ENCODE measurements around the gene SVBP. TPM values are rescaled to one million over a fixed set of nuclear protein-coding genes. Genes with fewer than 3 reads are reported as not detected.

The SVBP gene
- polyA plus RNA-seq, 1 experiment = 10.5 TPM

DNA sequence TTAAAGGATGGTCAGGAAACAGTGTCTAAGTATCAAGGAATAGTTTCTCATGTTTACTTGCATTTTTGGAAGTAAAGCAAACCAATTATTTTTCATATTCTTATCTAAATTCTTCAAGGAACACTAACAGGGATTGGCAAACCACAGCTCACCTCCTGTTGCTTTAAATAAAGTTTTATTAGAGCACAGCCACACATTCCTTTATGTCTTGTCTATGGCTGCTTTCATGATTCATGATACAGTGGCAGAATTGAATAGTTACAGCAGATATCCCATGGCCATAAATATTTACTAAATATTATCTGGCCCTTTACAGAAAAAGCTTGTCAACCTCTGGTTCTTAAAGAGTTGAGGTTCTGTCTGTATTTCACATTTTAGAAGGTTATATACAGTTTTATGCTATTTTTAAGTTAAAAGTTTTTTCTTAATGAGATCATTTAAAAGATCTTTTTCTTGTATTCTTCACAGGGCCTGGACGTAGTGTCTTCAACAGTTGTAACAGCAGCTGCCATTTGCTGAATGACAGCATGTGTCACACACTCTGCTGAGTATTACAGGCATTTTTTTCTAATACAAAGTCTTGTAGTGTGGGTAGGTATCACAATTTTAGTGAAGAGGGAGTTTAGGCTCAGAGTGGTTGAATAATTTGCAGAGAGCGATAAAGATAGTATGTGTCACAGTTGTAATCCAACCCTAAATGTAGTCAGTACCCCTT, 31.8 kb upstream of the SVBP start:
- DNase-seq (ENCODE audit: low read depth) = no peak

DNA sequence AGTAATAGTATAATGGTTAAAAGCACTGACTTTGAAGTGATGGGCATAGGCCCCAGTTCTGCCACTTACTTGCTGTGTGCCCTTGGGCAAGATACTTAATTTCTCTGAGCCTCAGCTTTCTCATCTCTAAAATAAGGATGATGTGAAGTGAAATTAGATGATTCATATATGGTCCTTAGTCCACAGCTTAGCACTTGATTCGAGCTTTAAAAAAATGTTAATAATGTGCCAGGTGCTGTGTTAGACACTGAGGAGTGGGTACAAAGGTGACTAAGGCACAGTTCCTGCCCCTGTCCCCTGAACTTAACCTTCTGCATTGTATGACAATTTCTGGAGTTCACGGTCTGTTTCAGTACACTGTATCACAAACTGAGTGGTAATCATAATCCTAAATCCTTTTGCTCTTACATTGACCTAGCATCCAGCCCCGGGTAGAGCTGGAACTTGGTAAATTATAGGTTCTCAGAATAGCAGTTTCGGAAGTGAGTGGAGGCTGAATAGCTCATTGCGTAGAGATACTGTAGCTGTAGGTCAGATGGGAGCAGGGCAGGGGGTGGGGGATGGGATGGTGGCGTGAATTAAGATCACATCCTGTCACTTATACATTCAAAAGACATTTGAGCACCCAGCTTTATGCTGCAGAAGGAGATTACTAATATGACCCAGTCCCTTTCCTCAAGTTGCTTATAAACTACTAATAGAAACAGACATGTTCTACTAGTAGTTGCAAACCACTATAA, 30.7 kb upstream of the SVBP start:
- ChIA-PET POLR2A (interaction anchor here (1.3 kb wide), 1 partner anchor 31 kb away, joined by 3 read pairs; the partner anchor contains the start of genes ERMAP and SVBP), CTCF (interaction anchor here (1.2 to 2.2 kb wide), 2 partner anchors 70 to 227 kb away, joined by 3 to 5 read pairs; no protein-coding TSS in a partner anchor)
- no peak for DNase-seq (ENCODE audit: low read depth)
- Histone ChIP-seq H3K36me3 (ENCODE audit: control insufficient read depth, insufficient read depth, low read length) (peaks cover 13% of the 10 kb centered on the region), H3K27me3 (ENCODE audit: control insufficient read depth, insufficient read depth, low read length) (no peaks in the 10 kb centered on the region), H3K4me3 (ENCODE audit: low read depth, low read length) (no peak overlapping the region)
- TF ChIP-seq, protein P1, sequence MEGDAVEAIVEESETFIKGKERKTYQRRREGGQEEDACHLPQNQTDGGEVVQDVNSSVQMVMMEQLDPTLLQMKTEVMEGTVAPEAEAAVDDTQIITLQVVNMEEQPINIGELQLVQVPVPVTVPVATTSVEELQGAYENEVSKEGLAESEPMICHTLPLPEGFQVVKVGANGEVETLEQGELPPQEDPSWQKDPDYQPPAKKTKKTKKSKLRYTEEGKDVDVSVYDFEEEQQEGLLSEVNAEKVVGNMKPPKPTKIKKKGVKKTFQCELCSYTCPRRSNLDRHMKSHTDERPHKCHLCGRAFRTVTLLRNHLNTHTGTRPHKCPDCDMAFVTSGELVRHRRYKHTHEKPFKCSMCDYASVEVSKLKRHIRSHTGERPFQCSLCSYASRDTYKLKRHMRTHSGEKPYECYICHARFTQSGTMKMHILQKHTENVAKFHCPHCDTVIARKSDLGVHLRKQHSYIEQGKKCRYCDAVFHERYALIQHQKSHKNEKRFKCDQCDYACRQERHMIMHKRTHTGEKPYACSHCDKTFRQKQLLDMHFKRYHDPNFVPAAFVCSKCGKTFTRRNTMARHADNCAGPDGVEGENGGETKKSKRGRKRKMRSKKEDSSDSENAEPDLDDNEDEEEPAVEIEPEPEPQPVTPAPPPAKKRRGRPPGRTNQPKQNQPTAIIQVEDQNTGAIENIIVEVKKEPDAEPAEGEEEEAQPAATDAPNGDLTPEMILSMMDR (IDR thresholded peaks at IDR 0.05; ENCODE audit: insufficient read depth, low read depth, low read length) = no peak

More for the DNA sequence above, 31.8 kb upstream of the SVBP start:
- H3K27me3 ChIP-seq (ENCODE audit: control insufficient read depth, insufficient read depth, low read length) = no peaks in the 10 kb centered on the region
- CTCF ChIA-PET = interaction anchor here (0.9 to 1.2 kb wide), 2 partner anchors 14 to 1087 kb away, joined by 3 to 4 read pairs; no protein-coding TSS in a partner anchor
- H3K4me3 ChIP-seq (ENCODE audit: low read depth, low read length) = no peak overlapping the region
- TF ChIP-seq, protein P1 (IDR thresholded peaks at IDR 0.05; ENCODE audit: insufficient read depth, low read depth, low read length) = no peak
- POLR2A ChIA-PET = no interaction called here
- H3K36me3 ChIP-seq (ENCODE audit: control insufficient read depth, insufficient read depth, low read length) = peaks cover 11% of the 10 kb centered on the region

DNA sequence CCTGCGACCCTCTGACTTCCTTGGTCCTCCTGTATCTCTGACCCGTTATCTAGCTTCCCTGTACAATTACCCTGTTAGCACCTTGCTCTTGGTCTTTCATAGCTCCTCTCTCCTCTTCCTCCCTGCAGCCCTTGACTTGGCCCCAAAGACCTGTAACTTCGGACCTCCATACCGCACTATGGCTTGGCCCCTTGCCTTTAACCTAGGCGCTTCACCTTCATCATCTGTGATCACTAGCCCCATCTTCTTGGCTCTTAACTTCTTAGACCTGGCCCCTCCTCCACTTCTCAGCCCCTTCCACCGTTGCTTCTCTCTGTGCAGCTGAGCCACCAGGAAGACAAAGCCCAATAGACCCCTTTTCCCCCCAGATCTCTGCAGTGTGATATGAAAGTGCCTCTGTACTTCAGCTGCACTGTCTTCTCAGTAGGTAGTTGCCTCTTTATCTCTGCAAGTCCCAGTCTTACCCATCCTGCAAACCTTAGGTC, 30.0 kb upstream of the SVBP start:
- ChIA-PET CTCF (interaction anchor here (1.2 to 2.2 kb wide), 5 partner anchors 18 to 228 kb away, joined by 3 to 5 read pairs (median 4); no protein-coding TSS in a partner anchor), POLR2A (interaction anchor here (1.3 kb wide), 1 partner anchor 30 kb away, joined by 3 read pairs; the partner anchor contains the start of genes ERMAP and SVBP)
- H3K4me3 ChIP-seq (ENCODE audit: low read depth, low read length) = peak overlapping the region; percentile 62
- H3K36me3 ChIP-seq (ENCODE audit: control insufficient read depth, insufficient read depth, low read length) = peaks cover 15% of the 10 kb centered on the region
- TF ChIP-seq, protein P1 (IDR thresholded peaks at IDR 0.05; ENCODE audit: insufficient read depth, low read depth, low read length) = no peak
- no peak for DNase-seq (ENCODE audit: low read depth)
- no peaks in the 10 kb centered on the region for H3K27me3 ChIP-seq (ENCODE audit: control insufficient read depth, insufficient read depth, low read length)

DNA sequence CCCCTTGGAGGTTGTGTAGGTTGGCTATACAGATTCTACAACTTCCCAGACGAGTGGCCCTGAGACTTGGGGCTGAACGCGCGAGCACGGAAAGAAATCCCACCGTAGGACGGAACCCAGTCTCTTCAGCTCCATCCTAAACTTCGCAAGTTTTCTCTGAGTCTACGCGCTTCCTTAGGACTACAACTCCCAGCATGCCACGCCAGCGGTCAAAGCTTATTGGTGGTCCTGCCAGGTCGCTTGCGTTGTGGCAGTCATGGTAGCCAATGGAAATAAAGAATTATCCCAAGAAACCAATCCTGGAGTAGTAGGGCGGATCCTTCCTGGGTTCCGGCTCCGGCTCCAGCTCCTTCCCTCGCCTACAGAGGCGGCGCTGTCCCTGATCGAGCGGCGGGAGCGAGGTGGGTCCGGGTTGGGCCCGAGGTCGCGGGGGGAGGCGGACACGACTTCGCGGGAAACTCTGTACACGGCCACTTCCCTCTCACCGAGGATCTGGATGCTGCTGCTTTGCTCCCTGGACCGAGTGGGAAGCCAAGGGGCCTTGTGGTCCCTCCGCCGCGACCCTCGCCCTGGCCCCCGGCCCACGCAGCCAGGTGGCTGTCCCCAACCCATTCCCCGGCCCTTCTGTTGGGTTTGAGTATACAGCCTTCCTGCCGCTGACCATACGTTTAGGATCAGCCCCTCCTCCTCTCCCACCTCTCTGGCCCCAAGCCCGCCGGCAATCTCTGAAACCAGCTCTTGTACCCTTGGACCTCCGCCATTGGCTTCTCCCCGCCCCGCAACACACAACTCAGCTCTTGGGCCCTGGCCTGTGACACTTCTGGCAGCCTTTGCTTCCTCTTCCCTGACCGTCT, 29.3 kb upstream of the SVBP start, which contains the start of gene ZNF691:
TSS of gene ZNF691 (plus strand) at position 357 of the 854 bp plus-strand sequence. CDS start 3,046 bp downstream, outside the sequence.
- POLR2A ChIA-PET = interaction anchor here (0.6 to 1.3 kb wide), 4 partner anchors 8 to 125 kb away, joined by 3 to 5 read pairs (median 3); partner anchors contain the start of genes ERMAP and SVBP
- peaks cover 14% of the 10 kb centered on the region for H3K36me3 ChIP-seq (ENCODE audit: control insufficient read depth, insufficient read depth, low read length)
- CTCF ChIA-PET = interaction anchor here (0.9 to 2.2 kb wide), 6 partner anchors 16 to 228 kb away, joined by 3 to 5 read pairs (median 4); no protein-coding TSS in a partner anchor

More for the DNA sequence above, 29.3 kb upstream of the SVBP start, which contains the start of gene ZNF691:
- H3K4me3 ChIP-seq (ENCODE audit: low read depth, low read length) = peak within 1 kb of the TSS; percentile 62
- peak; percentile 93 for DNase-seq (ENCODE audit: low read depth)
- TF ChIP-seq, protein P1 (IDR thresholded peaks at IDR 0.05; ENCODE audit: insufficient read depth, low read depth, low read length) = peak; percentile 68
- no peaks in the 10 kb centered on the region for H3K27me3 ChIP-seq (ENCODE audit: control insufficient read depth, insufficient read depth, low read length)
